Pancreas (tissue), 10 donors: Measurements from ENCODE around the gene SYNDIG1L. TPM values are rescaled to one million over a fixed set of nuclear protein-coding genes. Genes with fewer than 3 reads are reported as not detected.

ENCODE experiments used
- ATAC-seq, 4 donors: fragments of 200-7000 bp; cut with Tn5 transposase; one replicate each; pipeline versions ENCODE4 v1.8.0 to v1.9.1; 2020; ENCODE audit warnings: mild to moderate bottlenecking in 4 of 4, moderate library complexity in 4 of 4
- DNase-seq, 6 donors: peaks; one replicate each; pipeline ENCODE4 v3.0.0-alpha.2; 2020
- FAIRE-seq: peaks from 2 replicates; lab custom pipeline; 2012; peaks lifted over from hg19 to GRCh38; lab: Jason Lieb, UNC
- H3K27ac ChIP-seq, 4 donors: fragments of 200-600 bp; sonication (generic); 1 replicate in 3 of 4; 2 replicates in 1 of 4; pipeline versions ENCODE4 v1.5.0 to v1.8.0; 2020
- H3K27me3 ChIP-seq, 4 donors: fragments of 200-600 bp; one replicate each; pipeline ENCODE4 v1.8.0; 2021
- H3K36me3 ChIP-seq, 3 donors: fragments of 200-600 bp; sonication (generic) in 1 of 3; one replicate each; pipeline versions ENCODE4 v1.5.0 to v1.8.0; 2020 to 2021
- H3K4me1 ChIP-seq, 3 donors: fragments of 200-600 bp; one replicate each; pipeline ENCODE4 v1.8.0; 2021
- H3K4me3 ChIP-seq, 4 donors: fragments of 200-600 bp; sonication (generic) in 2 of 4; one replicate each; pipeline versions ENCODE4 v1.5.0 to v1.8.0; 2020 to 2021
- H3K9me3 ChIP-seq, 4 donors: fragments of 200-600 bp; one replicate each; pipeline ENCODE4 v1.8.0; 2021
- CTCF ChIP-seq, 4 donors: fragments of 200-600 bp; sonication (generic) in 3 of 4; IDR thresholded peaks; one replicate each; pipeline versions ENCODE4 v1.5.0 to v1.8.0; 2021; ENCODE audit warnings: antibody characterized with exemption in 4 of 4
- WGBS, 2 donors: extraction: QIAGEN DNeasy Blood & Tissue Kit; methylation state at CpG; one replicate each; pipeline ENCODE4 v1.1.7; 2013; 5-methylcytosine and 5-hydroxymethylcytosine counted together
- intact Hi-C, 3 donors: fragments of 100-400 bp; cut with DNase I; formaldehyde crosslinking; loops; one replicate each; pipeline versions ENCODE4 v1.11.1 to v1.14.2; 2022
- polyA plus RNA-seq, 2 donors: library from polyadenylated mRNA; stranded (reverse); fragments of 200-250 nt; gene quantifications; one replicate each; pipeline ENCODE4 v1.2.3, GENCODE V29; 2013
- total RNA-seq, 6 donors: library from RNA; stranded (reverse); fragmentation: NEBNext Ultra II Directional in 4 of 6; extraction: Animal tissue kit (Norgen Biotek cat#: 25700) in 4 of 6; gene quantifications; one replicate each; pipeline versions ENCODE4 v1.2.1 to v1.2.4, GENCODE V29; 2021 to 2023
- donor health status: healthy with polysubstance abuse.
- donor health status: DM: no; HTN: no; CAD: no; lungs with moderate emphysema.
- donor health status: DM: no; HTN: no; CAD: no.
- donor health status: control.
- donor health status: control.
- donor health status: Bipolar disorder and iron deficiency.
- donor health status: DM: yes; HTN: yes; CAD: no.
- donor health status: DM: no; HTN: no; CAD: no.
- donor health status: DM: no; HTN: no; CAD: no.
- donor health status: DM: yes; HTN: yes; CAD: no.

Gene SYNDIG1L
- total and polyA plus RNA-seq, 8 donors: 0.23 to 2.5 (median 0.27) TPM; not detected in 4

- no peaks in the 10 kb centered on the region for H3K4me1 ChIP-seq
- H3K9me3 ChIP-seq: no peaks in the 10 kb centered on the region
- no peaks in the 10 kb centered on the region for H3K36me3 ChIP-seq
- H3K27me3 ChIP-seq: peaks cover 0 to 6% (median 1%) of the 10 kb centered on the region in 4 donors
- ATAC-seq: no peak
- FAIRE-seq: no peak
- TF ChIP-seq CTCF (IDR thresholded peaks at IDR 0.05): no peak
- no peak for DNase-seq
- 93 to 97% methylated on average over 1 of the region's 1 CpG for WGBS, 2 donors
- H3K4me3 ChIP-seq: no peak overlapping the region
- intact Hi-C loops: no loop called here
- H3K27ac ChIP-seq: no peak overlapping the region
Measured at GRCh38 chr14:74427651-74428050, 1.6 kb upstream of the SYNDIG1L start.

- no peak overlapping the region for H3K27ac ChIP-seq
- ATAC-seq: peak; percentile 78 to 94 (median 88)
- intact Hi-C loops: no loop called here
- no peaks in the 10 kb centered on the region for H3K36me3 ChIP-seq
- H3K4me3 ChIP-seq: peak overlapping the region in 1 of 4 donors; percentile 30
- peaks cover 0 to 6% (median 1%) of the 10 kb centered on the region in 4 donors for H3K27me3 ChIP-seq
- no peaks in the 10 kb centered on the region for H3K4me1 ChIP-seq
- no peak for FAIRE-seq
- WGBS, 2 donors: 3% methylated on average over 53 to 66 of the region's 66 CpGs
- H3K9me3 ChIP-seq: no peaks in the 10 kb centered on the region
- TF ChIP-seq CTCF (IDR thresholded peaks at IDR 0.05): no peak
- peak in 4 of 6 donors; percentile 15 to 84 (median 54) for DNase-seq
Measured at GRCh38 chr14:74425525-74426201, 347 bp downstream of the SYNDIG1L start.

- no peaks in the 10 kb centered on the region for H3K9me3 ChIP-seq
- H3K4me3 ChIP-seq: no peak overlapping the region
- no peak overlapping the region for H3K27ac ChIP-seq
- no peaks in the 10 kb centered on the region for H3K4me1 ChIP-seq
- no peak for TF ChIP-seq CTCF (IDR thresholded peaks at IDR 0.05)
- H3K36me3 ChIP-seq: no peaks in the 10 kb centered on the region
- peaks cover 0 to 6% (median 1%) of the 10 kb centered on the region in 4 donors for H3K27me3 ChIP-seq
- WGBS, 2 donors: 76 to 82% methylated on average over 3 of the region's 3 CpGs
- intact Hi-C loops: no loop called here
- FAIRE-seq: no peak
- DNase-seq: no peak
- ATAC-seq: no peak
Measured at GRCh38 chr14:74424606-74425005, 1.4 kb downstream of the SYNDIG1L start.

- no peak for DNase-seq
- Histone ChIP-seq H3K4me3 (no peak overlapping the region), H3K36me3 (no peaks in the 10 kb centered on the region), H3K27me3 (peaks cover 0 to 11% (median 1%) of the 10 kb centered on the region in 4 donors), H3K4me1 (no peaks in the 10 kb centered on the region), H3K27ac (no peak overlapping the region), H3K9me3 (no peaks in the 10 kb centered on the region)
- peak in 2 of 4 donors; percentile 49 to 79 for ATAC-seq
- intact Hi-C loops: no loop called here
- TF ChIP-seq CTCF (IDR thresholded peaks at IDR 0.05): no peak
- WGBS, 2 donors: 63 to 75% methylated on average over 7 of the region's 7 CpGs
- FAIRE-seq: no peak
Measured at GRCh38 chr14:74423246-74423645, 2.8 kb downstream of the SYNDIG1L start.

- FAIRE-seq (no peak), ATAC-seq (peak in 1 of 4 donors; percentile 33), DNase-seq (no peak)
- H3K27me3 ChIP-seq: peaks cover 0 to 11% (median 1%) of the 10 kb centered on the region in 4 donors
- no peak overlapping the region for H3K27ac ChIP-seq
- H3K9me3 ChIP-seq: no peaks in the 10 kb centered on the region
- no peak overlapping the region for H3K4me3 ChIP-seq
- WGBS, 2 donors: 40 to 45% methylated on average over 5 of the region's 5 CpGs
- H3K4me1 ChIP-seq: no peaks in the 10 kb centered on the region
- H3K36me3 ChIP-seq: no peaks in the 10 kb centered on the region
- no peak for TF ChIP-seq CTCF (IDR thresholded peaks at IDR 0.05)
- intact Hi-C loops: no loop called here
Measured at GRCh38 chr14:74421981-74422380, 4.0 kb downstream of the SYNDIG1L start.
